HG03432 (cell line): ENCODE measurements around the gene SF3B3.
"Not testable (repeated sequence)": the region's sequence is repeated elsewhere in the genome, so short reads cannot be mapped to it uniquely, and the experiment has no call there.

Experiments
- ATAC-seq: cut with Tn5 transposase; IDR thresholded peaks from one replicate; pipeline ENCODE4 v1.9.1; 2021; ENCODE audit warnings: mild to moderate bottlenecking, moderate library complexity; ENCODE audit not compliant: unreplicated experiment

SF3B3 gene

DNA sequence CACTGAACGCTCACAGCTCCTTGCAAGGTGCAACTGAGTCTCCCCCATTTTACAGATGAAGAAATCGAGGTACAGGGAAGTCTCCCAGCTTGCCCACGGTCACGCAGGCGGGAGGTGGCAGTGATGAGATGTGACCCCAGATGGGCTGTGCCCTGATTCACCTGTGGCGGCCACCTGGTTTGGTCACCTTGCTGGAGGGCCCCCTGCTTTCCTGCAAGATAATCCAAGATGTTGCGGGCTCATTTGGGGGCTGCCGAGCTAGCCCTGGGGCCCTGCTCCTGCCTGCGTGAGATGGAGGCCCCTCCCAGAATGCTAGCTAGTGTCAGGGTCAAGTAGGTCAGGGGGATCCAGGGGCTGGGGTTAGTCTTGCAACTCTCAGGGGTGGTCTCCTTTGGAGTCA, 63.1 kb downstream of the SF3B3 start:
- ATAC-seq = no peak

DNA sequence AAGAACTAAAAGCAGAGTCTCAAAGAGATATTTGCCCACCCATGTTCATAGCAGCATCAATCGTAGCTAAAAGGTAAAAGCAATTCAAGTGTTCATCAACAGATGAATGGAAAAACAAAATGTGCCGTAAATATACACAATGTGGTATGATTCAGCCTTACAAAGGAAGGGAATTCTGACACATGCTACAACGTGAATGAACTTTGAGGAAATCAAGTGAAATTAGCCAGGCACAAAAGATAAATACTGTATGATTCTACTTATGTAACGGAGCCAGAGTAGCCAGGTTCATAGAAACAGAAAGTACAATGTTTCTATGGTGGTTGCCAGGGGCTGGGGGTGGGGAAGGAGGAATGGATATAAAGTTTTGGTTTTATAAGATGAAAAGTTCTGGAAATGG, 64.9 kb downstream of the SF3B3 start:
- ATAC-seq = no peak

DNA sequence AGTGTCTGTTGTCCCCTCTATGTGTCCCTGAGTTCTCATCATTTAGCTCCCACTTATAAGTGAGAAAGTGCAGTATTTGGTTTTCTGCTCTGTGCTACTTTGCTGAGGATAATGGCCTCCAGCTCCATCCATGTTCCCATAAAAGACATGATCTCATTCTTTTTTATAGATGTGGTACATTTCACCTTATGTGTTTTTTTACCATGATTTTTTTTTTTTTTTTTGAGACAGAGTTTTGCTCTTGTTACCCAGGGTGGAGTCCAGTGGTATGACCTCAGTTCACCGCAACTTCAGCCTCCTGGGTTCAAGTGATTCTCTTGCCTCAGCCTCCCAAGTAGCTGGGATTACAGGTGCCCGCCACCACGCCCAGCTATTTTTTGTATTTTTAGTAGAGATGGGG, 65.8 kb downstream of the SF3B3 start:
- ATAC-seq = not testable (repeated sequence)

DNA sequence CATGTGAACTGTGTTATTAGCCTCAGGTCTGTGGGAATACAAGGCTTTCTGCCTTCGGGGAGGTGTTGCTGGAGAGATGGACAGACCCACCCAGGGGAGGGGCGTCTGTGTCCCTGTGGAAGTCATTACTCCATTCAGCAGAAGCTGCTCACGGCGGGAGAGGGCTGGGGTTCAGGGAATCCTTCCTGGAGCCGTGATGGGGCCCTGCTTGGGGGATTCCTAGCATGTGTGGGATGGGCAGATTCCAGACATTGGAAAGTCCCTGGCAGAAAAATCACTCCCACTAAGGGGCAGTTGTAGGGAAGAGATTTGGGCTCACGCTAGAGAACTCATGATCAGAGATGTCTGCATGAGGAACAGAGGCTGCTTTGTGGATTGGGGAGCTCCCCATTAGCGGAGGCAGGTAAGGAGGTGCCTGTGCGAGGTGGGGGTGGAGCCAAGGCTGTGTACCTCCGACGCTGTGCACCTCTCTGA, 66.4 kb downstream of the SF3B3 start:
- ATAC-seq = no peak

DNA sequence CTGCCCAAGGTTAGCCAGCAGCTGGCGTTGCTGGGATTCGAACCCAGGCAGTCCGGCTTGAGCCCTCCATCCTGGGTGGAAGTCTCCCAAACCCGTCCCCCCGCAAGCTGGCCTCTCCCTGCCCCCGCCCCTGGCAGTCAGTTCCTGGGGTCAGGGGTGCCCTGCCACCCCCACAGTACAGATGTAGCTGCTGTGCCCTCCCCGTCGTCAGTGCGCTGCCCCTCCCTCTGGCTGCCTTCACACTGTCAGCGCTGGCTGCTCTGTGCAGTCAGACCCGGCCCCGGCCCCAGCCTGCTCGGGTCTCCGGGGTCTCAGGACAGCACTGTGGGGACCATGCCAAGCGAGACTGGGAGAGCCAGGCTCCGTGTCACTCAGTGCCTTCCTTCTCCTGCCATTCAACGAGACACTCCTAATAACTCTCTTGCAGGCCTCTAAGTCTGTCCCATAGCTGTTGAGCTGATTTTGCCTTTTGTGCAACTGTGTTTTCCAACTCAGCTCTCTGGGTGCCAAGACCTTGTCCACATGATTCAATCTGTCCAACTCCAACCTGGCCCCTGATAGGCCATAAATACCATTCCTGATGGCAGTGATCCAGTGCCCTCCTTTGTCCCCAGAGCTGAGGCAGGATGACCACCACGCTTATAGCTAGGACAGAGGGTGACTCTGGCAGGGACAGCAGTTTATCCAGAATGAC, 67.3 kb downstream of the SF3B3 start:
- no peak for ATAC-seq

DNA sequence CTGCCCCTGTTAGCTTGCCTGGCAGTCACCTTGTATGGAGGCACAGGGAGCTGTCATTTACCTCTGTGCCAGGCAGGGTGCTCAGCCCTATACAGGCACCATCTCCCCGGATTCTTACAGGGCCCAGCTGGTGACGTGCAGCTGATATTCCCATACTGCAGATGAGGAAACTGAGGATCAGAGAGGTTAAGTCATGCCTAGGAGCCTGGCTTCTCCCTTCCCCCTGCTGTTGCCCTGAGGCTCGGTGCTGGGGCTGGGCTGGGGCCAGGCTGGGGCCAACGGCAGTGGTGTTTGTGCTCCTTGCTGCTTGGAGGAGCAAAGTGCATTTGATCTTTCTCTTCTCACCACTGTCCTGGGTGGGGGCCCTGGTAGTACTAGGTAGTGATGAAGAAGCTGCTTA, 68.0 kb downstream of the SF3B3 start:
- no peak for ATAC-seq

DNA sequence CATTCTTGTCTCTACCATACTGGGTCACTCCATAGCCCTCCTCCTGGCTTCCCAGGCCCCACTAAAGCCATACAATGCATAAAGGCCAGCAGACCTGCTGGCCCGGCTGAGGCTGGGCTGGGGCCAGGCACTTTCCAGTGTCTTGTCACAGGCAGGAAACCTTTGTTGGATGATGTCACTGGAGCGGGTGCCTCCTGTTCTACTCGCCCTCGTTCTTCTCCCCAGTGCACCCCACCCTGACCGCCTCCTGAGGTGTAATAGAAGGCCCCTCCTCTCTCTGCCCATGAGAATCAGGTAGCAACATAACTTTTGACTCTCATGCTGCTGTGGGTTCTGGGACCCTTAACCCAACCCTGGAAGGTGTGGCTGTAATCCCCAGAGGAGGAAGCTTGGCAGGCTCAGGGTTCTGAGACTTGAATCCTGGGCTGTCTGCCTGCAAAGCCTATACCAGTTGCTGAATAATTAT, 68.5 kb downstream of the SF3B3 start:
- no peak for ATAC-seq

DNA sequence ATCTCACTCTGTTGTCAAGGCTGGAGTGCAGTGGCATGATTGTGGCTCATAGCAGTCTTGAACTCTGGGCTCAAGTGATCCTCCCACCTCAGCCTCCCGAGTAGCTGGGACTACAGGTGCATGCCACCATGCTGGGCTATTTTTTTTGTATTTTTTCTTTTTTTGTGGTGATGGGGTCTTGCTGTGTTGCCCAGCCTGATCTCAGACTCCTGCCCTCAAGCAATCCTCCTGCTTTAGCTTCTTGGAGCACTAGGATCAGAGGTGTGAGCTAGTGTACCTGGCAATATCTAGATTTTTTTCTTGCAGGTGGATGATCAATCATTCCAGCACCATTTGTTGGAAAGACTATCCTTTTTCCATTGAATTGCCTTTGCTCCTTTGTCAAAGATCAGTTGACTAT, 69.9 kb downstream of the SF3B3 start:
- no peak for ATAC-seq

DNA sequence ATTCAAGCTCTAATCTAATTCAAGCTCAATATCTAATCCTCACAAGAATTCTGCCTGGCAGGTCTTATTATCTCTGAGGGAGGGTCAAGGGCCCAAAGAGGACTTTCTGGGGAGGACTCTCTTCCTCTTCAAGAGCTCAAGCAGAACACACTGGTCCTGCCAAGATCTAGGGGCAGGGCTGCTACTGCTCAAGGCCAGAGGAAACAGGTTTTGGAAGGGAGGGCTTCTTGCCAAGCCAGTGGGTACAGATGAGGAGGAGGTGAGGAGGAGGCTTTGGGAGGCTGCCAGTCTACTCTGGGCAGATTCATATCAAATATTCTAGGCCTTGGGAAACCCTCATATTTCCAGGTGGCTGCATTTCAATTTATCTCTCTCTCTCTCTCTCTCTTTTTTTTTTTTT, 71.0 kb downstream of the SF3B3 start:
- ATAC-seq = no peak

DNA sequence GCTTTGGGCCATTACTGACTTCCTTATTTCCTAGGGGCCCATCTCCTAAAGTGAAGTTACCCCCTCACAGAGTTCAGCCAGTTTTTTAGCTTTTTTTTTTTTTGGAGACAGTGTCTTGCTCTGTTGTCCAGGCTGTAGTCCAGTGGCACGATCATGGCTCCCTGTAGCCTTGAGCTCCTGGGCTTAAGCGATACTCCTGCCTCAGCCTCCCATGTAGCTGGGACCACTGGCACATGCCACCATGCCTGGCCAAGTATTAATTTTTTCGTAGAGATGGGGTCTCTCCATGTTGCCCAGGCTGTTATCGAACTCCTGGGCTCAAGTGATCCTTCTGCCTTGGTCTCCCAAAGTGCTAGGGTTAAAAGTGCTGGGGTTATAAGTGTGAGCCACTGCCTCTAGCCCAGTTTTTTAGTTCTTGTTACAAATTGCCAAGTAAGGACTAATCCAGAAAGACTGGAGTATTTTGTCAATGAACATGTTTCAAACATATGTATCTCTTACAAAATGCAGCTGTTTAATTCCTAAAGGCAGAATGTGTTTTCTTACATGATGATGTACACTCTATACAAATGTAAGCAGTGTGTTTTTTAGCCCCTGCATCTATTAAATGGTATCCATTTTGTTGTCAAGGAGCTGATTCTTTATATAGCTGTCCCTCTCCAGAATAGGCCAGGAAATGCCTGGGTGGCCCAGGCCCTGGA, 73.7 kb downstream of the SF3B3 start:
- ATAC-seq = no peak

DNA sequence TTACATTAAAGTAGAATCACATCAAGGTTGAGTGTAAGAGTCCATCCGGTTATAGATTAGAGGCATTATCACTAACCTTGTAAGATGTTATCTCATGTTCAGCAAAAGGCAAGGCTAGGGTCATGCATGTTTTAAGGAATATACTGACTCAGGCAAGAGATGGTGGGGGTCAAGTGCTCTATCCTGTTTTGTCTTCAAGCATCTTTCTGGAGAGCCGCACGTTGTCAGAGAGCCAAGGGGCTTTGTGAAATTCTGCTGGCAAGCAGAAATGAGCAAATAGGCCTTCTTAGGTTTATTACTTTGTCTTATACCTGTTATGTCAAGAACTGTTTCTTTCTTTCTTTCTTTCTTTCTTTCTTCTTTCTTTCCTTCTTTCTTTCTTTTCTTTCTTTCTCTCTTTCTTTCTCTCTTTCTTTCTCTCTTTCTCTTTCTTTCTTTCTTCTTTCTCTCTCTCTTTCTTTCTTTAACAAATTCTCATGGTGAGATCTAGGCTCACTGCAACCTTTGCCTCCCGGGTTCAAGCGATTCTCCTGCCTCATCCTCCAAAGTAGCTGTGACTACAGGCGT, 75.4 kb downstream of the SF3B3 start:
- ATAC-seq = no peak

DNA sequence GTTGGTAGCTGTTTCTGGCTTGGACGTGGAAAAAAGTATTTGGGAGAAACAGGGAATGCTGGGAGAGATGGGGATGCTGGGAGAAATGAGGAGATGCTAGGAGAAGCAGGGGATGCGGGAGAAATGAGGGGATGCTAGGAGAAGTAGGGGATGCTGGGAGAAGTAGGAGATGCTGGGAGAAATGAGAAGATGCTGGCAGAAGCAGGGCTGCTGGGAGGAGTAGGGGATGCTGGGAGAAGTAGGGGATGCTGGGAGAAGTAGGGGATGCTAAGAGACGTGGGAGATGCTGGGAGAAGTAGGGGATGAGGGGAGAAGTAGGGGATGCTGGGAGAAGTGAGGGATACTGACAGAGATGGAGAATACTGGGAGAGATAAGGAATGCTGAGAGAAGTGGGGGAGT, 77.1 kb downstream of the SF3B3 start:
- no peak for ATAC-seq

DNA sequence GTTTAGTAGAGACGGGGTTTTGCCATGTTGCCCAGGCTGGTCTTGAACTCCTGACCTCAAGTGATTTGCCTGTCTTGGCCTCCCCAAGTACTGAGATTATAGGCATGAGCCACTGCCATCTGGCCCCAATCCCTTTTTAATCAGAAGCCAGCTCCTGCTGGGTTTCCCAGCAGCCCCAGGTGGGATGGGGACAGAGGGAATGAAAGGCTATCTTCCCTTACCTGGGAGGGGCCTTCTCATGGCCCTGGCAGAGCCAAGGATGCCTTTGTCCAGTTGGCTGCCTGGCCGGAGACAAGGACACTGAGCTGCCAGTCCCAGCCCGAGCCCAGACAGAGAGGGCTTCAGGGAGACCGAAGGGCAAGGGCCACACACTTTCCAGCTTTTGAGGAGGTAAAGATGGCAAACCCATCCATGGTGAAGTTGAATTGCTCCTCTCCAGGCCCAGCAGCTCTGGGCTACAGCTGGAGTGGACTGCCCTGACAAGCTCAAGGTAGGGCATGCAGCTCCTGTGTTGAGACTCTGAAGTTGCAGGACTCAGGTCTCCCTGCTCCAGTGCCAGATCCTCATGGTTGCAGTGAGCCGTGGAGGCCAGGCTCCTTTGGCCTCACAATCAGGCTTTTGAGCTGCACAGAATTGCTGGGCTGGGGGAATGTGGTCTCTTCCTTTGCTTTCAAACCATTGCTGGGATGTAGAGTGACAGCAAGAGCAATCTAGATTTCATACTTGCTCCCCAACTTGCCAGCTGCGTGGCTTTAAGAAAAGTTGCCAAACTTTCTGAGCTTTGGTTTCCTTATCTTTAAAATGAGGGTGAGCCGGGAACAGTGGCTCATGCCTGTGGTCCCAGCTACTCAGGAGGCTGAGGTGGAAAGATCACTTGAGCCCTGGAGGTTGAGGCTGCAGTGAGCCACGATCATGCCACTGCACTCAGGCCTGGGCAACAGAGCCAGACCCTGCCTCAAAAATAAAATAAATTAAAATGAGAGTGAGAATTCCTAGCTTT, 78.3 kb downstream of the SF3B3 start:
- ATAC-seq = no peak

DNA sequence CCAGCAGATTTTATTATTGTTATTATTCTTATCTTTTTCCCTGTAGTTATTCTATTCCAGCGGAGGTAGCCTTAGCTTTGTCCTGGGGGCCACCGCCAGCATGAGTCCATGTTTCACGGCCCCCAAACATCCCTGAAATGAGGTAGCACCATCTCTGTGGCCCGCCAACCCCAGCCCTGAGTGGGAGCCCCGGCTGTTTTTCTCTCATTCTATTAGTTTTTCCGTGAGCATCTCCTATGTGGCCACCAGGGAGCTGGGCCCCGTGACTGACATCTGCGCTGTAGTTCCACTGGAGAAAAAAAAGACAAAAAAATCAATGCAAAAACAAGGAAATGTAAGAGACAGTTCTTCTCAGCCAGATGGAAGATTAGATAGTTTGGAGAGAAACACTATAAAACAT, 79.2 kb downstream of the SF3B3 start:
- ATAC-seq = no peak

DNA sequence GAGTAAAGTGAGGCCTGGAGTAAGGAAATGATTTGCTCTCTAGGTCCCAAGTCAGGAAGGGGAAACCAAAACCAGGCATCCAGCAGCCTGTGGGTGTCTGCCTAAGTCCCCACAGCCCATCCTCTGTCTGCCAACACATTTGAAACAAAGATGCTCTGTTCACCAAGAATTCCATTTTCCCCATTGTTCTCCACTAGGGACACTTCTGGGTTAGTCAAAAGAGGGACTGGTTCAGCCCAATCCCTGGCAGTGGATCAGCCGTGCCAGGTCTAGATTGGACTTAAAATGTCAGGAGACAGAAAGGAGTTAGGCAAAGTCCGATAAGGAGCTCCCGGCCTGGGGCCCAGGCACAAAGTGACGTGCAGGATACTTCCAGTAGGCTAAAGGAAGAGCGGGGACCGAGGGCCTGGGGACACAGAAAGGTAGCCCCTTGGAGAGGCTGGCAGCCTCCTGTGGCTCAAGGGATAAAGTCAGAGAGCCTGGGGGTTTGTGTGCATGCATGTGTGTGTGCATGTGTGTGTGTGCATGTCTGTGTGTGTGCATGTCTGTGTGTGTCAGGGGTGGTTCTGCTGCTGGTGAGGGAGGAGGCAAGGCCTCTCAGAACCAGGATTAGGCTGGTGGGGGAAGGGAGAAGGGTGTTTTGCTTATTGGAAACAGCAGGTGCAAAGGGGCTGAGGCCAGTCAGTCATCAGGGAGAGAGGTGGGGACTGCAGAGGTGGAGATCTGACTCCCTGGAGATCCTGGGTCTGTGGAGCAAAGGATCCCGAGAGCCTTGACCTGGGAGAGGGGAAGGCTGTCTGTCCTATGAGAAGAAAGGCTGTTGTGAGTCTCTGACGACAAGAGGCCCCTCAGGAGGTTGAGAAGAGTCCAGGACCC, 81.0 kb downstream of the SF3B3 start:
- ATAC-seq = no peak

DNA sequence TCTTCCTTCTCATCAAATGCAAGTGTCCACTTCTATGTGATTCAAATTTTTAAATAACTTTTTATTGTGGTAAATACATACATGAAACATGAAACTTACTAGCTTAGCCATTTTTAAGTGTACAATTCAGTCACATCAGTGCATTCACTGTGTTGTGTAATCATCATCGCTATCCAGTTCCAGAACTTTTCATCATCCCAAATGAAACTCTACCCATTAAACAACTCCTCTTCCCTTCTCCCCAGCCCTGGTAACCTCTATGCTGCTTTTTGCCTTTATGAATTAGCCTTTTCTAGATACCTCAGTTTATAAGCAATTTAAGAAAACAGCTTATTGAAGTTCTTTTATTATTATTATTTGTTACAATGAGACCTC, 81.7 kb downstream of the SF3B3 start:
- ATAC-seq = no peak

DNA sequence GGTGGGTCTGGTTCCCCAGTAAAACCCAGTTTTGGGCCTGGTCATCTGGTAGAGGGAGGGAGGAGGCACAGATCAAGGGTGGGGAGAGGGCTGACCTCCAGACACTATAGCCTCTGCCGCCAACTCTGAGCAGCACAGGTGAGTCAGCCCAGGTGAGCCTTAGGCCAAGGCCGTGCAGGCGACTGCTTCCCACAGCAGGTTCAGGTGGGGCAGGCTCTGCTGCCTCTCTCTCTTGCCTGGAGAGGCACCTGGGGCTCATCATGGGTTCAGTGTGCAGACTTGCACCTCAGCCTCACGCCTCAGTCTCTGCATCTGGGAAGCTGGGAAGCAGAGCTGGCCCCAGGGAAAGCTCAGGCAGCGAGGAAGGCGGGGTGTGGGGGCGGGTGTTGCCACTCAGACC, 84.9 kb downstream of the SF3B3 start:
- no peak for ATAC-seq

DNA sequence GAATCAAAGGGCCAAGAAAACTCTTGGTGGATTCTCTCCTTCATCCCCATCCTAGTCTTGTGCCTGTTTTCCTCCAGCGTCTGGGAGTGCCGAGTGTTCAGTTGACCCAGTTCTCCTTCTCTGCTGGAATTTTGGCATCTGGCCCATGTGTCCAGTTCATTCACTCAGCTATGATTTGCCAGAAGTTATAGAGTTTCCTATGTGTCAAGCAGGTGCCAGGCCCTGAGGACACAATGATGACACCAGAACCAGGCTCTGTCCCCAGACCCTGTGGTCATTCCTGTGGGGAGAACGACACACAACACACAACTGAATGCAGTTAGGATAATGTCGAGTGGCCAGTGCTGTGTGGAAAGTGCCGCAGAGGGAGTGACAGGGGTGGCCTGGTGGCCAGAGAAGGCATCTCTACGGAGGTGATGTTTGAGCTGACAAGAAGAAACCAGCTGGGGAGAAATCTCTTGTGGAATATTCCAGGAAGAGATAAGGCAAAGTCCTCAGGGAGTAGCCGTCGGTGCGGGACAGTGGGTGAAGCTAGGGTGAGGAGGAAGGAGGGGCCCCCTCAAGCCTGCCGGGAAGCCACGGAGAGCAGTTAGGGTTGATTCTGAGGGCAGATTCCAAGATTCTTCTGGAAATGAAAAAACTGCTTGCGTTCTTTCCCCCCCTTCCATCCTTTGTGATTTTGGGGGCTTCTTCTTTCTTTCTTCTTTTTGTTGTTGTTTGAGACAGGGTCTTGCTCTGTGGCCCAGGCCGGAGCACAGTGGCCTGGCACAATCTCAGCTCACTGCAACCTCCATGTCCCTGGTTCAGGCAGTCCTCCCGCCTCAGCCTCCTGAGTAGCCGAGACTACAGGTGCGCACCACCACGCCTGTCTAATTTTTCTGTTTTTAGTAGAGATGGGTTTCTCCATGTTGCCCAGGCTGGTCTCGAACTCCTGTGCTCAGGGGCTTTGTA, 86.9 kb downstream of the SF3B3 start:
- ATAC-seq = no peak

DNA sequence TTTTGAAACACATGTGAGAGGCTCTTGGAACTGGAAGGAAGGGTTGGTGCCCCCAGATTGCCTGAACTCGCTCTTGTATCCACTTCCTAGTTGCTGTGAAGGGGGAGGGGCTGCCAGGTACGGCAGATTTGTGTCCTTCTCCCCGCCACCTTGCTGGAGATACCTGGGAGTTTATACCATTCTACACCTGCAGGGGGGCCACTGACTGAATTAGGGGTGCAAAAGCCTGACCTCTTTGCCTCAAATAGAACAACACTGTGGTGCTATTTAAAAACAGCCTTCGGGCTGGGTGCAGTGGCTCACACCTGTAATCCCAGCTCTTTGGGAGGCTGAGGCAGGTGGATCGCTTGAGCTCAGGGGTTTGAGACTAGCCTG, 87.6 kb downstream of the SF3B3 start:
- no peak for ATAC-seq
